Endothelial cell of umbilical vein (primary cell): ENCODE results near the gene IGSF6. TPM values are rescaled to one million over a fixed set of nuclear protein-coding genes. Genes with fewer than 3 reads are reported as not detected.

Experiments used
- BruUV-seq: library from RNA; stranded (reverse); fragments of 400-500 nt; replicated peaks from 2 replicates; lab custom pipeline; 2021; lab: Mats Ljungman, UMichigan
- CTCF ChIA-PET: fragments of 300-600, 350-600 bp; sonication (Branson Sonifier 250); formaldehyde crosslinking; loops from one replicate; lab custom pipeline; 2021; ENCODE audit warnings: antibody characterized with exemption, inconsistent platforms; lab: Charles Lee
- POLR2A ChIA-PET: fragments of 300-600, 350-600 bp; sonication (Branson Sonifier 250); formaldehyde crosslinking; loops from one replicate; lab custom pipeline; 2021; ENCODE audit warnings: antibody characterized with exemption, inconsistent platforms; lab: Charles Lee
- DNase-seq: peaks from one replicate; pipeline ENCODE4 v3.0.0-alpha.2; 2011; ENCODE audit warnings: low read depth, low spot score
- FAIRE-seq: peaks from 2 replicates; lab custom pipeline; 2011; peaks lifted over from hg19 to GRCh38; lab: Jason Lieb, UNC
- H2AFZ ChIP-seq: 2 replicates; pipeline ENCODE4 v1.6.0; 2012; ENCODE audit warnings: low read depth, low read length, control low read depth, inconsistent platforms
- H3K27ac ChIP-seq: 2 replicates; pipeline ENCODE4 v1.5.1; 2011; ENCODE audit warnings: low read depth, mild to moderate bottlenecking, control low read depth, low read length, moderate library complexity; ENCODE audit not compliant: insufficient read depth
- H3K27me3 ChIP-seq, 2 experiments: 2 replicates each; pipeline versions ENCODE4 v1.6.0 to v1.6.1; 2011; ENCODE audit warnings: low read length in 2 of 2, mixed read lengths in 1 of 2; ENCODE audit not compliant: control insufficient read depth in 2 of 2, insufficient read depth in 2 of 2
- H3K36me3 ChIP-seq, 2 experiments: 2 replicates in 1 of 2; 3 replicates in 1 of 2; pipeline ENCODE4 v1.5.1; 2011; ENCODE audit warnings: low read length in 2 of 2, mild to moderate bottlenecking in 1 of 2, moderate library complexity in 1 of 2; ENCODE audit not compliant: control insufficient read depth in 2 of 2, insufficient read depth in 2 of 2; ENCODE audit errors: extremely low read depth in 1 of 2
- H3K4me1 ChIP-seq: 3 replicates; pipeline ENCODE4 v1.5.1; 2011; ENCODE audit warnings: mild to moderate bottlenecking, low read length; ENCODE audit not compliant: control insufficient read depth, insufficient read depth; ENCODE audit errors: extremely low read depth
- H3K4me2 ChIP-seq: 2 replicates; pipeline ENCODE4 v1.6.1; 2011; ENCODE audit warnings: low read length, control low read depth, mixed read lengths; ENCODE audit not compliant: insufficient read depth
- H3K4me3 ChIP-seq, 3 experiments: fragments of 200-600 bp in 1 of 3; sonication (generic), shearing (Covaris generic) in 1 of 3; replicated peaks in 1 of 3; 2 replicates each; pipeline ENCODE4 v1.5.1; 2011 to 2016; ENCODE audit warnings: control low read depth in 3 of 3, low read length in 3 of 3, mild to moderate bottlenecking in 2 of 3, inconsistent platforms in 1 of 3, low read depth in 1 of 3, moderate library complexity in 1 of 3; ENCODE audit not compliant: insufficient read depth in 1 of 3
- H3K79me2 ChIP-seq: 2 replicates; pipeline ENCODE4 v1.6.0; 2012; ENCODE audit warnings: low read length, inconsistent platforms; ENCODE audit not compliant: control insufficient read depth, insufficient read depth
- H3K9ac ChIP-seq: replicated peaks from 2 replicates; pipeline ENCODE3; 2011; ENCODE audit warnings: low read length, control low read depth; ENCODE audit not compliant: insufficient read depth; ENCODE audit errors: extremely low read depth
- H3K9me1 ChIP-seq: replicated peaks from 3 replicates; pipeline ENCODE4 v1.6.0; 2011; ENCODE audit warnings: mild to moderate bottlenecking, low read length; ENCODE audit not compliant: control insufficient read depth, insufficient read depth; ENCODE audit errors: extremely low read depth
- H3K9me3 ChIP-seq: replicated peaks from 2 replicates; pipeline ENCODE4 v1.5.1; 2012; ENCODE audit warnings: low read length, inconsistent platforms; ENCODE audit not compliant: control insufficient read depth, insufficient read depth
- H4K20me1 ChIP-seq: replicated peaks from 2 replicates; pipeline ENCODE3; 2011; ENCODE audit warnings: mild to moderate bottlenecking, low read length; ENCODE audit not compliant: control insufficient read depth, insufficient read depth; ENCODE audit errors: extremely low read depth
- EZH2 ChIP-seq: IDR thresholded peaks from 2 replicates; pipeline ENCODE4 v1.6.1; 2012; ENCODE audit warnings: borderline replicate concordance, low read depth, mild to moderate bottlenecking, moderate library complexity, low read length, inconsistent platforms; ENCODE audit not compliant: severe bottlenecking
- GATA2 ChIP-seq: IDR thresholded peaks from 2 replicates; pipeline ENCODE4 v1.7.0; 2011; ENCODE audit warnings: low read depth, mild to moderate bottlenecking, moderate library complexity, mixed read lengths, low read length; ENCODE audit not compliant: insufficient read length, insufficient read depth
- MAX ChIP-seq: IDR thresholded peaks from 2 replicates; pipeline ENCODE4 v1.6.1; 2011; ENCODE audit not compliant: insufficient read depth, insufficient read length
- MYC ChIP-seq: IDR thresholded peaks from one replicate; pipeline ENCODE4 v1.6.1; 2011; ENCODE audit warnings: mild to moderate bottlenecking, low read depth, low read length
- POLR2A ChIP-seq: IDR thresholded peaks from 2 replicates; pipeline ENCODE4 v1.6.1; 2012; ENCODE audit warnings: low read depth, mild to moderate bottlenecking, control low read depth, low read length
- dilution Hi-C: fragments of 300-500 bp; cut with MboI; formaldehyde crosslinking; loops from one replicate; pipeline ENCODE4 v1.15.0; 2019; ENCODE audit warnings: low sequenced_read_pairs; ENCODE audit not compliant: extremely low pct_ligation_motif_present
- intact Hi-C: fragments of 100-400 bp; cut with micrococcal nuclease; formaldehyde crosslinking; loops from one replicate; pipeline ENCODE4 v1.10.0; 2022
- polyA plus RNA-seq, 4 experiments: library from polyadenylated mRNA; depleted of rRNA in 3 of 4; stranded (reverse) in 3 of 4; unstranded in 1 of 4; fragments of >200 nt; gene quantifications; 2 replicates each; pipeline versions ENCODE4 v1.2.1 to v1.2.3, GENCODE V29; 2011 to 2012; ENCODE audit warnings: missing spikeins in 1 of 4
- total RNA-seq: library from RNA; stranded (reverse); gene quantifications from 2 replicates; pipeline ENCODE4 v1.2.3, GENCODE V29; 2021
- TF ChIP-seq, protein P1 (sequence below), 2 donors: IDR thresholded peaks; 1 replicate in 1 of 2; 2 replicates in 1 of 2; pipeline ENCODE4 v1.5.1; 2011; ENCODE audit warnings: low read length in 2 of 2, mild to moderate bottlenecking in 2 of 2, moderate library complexity in 2 of 2, control low read depth in 1 of 2, inconsistent platforms in 1 of 2, low read depth in 1 of 2; ENCODE audit not compliant: insufficient read depth in 1 of 2; ENCODE audit errors: extremely low read depth in 1 of 2

IGSF6 gene
- total and polyA plus RNA-seq, 2 donors (not counting 3 experiments of a cell fraction or from before 2014, with no cell fraction given): not detected

GRCh38 chr16:21619765-21620425, 32.5 kb downstream of the IGSF6 start:
- no peak for TF ChIP-seq MYC
- TF ChIP-seq, protein P1, sequence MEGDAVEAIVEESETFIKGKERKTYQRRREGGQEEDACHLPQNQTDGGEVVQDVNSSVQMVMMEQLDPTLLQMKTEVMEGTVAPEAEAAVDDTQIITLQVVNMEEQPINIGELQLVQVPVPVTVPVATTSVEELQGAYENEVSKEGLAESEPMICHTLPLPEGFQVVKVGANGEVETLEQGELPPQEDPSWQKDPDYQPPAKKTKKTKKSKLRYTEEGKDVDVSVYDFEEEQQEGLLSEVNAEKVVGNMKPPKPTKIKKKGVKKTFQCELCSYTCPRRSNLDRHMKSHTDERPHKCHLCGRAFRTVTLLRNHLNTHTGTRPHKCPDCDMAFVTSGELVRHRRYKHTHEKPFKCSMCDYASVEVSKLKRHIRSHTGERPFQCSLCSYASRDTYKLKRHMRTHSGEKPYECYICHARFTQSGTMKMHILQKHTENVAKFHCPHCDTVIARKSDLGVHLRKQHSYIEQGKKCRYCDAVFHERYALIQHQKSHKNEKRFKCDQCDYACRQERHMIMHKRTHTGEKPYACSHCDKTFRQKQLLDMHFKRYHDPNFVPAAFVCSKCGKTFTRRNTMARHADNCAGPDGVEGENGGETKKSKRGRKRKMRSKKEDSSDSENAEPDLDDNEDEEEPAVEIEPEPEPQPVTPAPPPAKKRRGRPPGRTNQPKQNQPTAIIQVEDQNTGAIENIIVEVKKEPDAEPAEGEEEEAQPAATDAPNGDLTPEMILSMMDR (IDR thresholded peaks at IDR 0.05; ENCODE audit: extremely low read depth in 1 of 2, insufficient read depth in 1 of 2, low read depth in 1 of 2, low read length in 2 of 2): no peak
- no peak for TF ChIP-seq GATA2
- TF ChIP-seq POLR2A: no peak
- no peak for TF ChIP-seq EZH2
- no peak overlapping the region for H3K9ac ChIP-seq
- H3K36me3 ChIP-seq: peaks cover under 1 to 6% of the 10 kb centered on the region in 2 experiments
- ChIA-PET CTCF (interaction anchor here (0.8 to 1.9 kb wide), 4 partner anchors 18 to 67 kb away, joined by 3 to 7 read pairs (median 4); partner anchors contain the start of gene IGSF6), POLR2A (no interaction called here)
- H3K27me3 ChIP-seq: no peaks in the 10 kb centered on the region
- no peak overlapping the region for H3K27ac ChIP-seq
- intact Hi-C loops: loop anchor here (10.0 kb wide), 1 partner anchor 1445 kb away; no protein-coding TSS in a partner anchor
- no peaks in the 10 kb centered on the region for H3K9me1 ChIP-seq
- H3K4me2 ChIP-seq: no peak overlapping the region
- no peaks in the 10 kb centered on the region for H3K4me1 ChIP-seq
- H3K79me2 ChIP-seq: peaks cover 24% of the 10 kb centered on the region
- DNase-seq (no peak), FAIRE-seq (no peak)
- dilution Hi-C loops: no loop called here
- BruUV-seq: no TSS peak
- H3K9me3 ChIP-seq: no peaks in the 10 kb centered on the region
- H4K20me1 ChIP-seq: no peaks in the 10 kb centered on the region
- H3K4me3 ChIP-seq: no peak overlapping the region
- H2AFZ ChIP-seq: no peak overlapping the region

- no TSS peak for BruUV-seq
These were observed 34.1 kb downstream of the IGSF6 start for GRCh38 chr16:21618281-21618680.

More at GRCh38 chr16:21618281-21618680, 34.1 kb downstream of the IGSF6 start:
- peaks cover 0 to 3% of the 10 kb centered on the region in 2 experiments for H3K36me3 ChIP-seq
- FAIRE-seq (no peak), DNase-seq (no peak)
- no peaks in the 10 kb centered on the region for H3K9me1 ChIP-seq
- H2AFZ ChIP-seq: no peak overlapping the region
- intact Hi-C loops (no loop called here), dilution Hi-C loops (no loop called here)
- TF ChIP-seq MAX: no peak
- no peak for TF ChIP-seq POLR2A
- no peak overlapping the region for H3K4me2 ChIP-seq
- CTCF ChIA-PET: no interaction called here
- H3K4me3 ChIP-seq: no peak overlapping the region
- no peaks in the 10 kb centered on the region for H4K20me1 ChIP-seq
- H3K9ac ChIP-seq: no peak overlapping the region
- H3K9me3 ChIP-seq: no peaks in the 10 kb centered on the region
- no peak overlapping the region for H3K27ac ChIP-seq
- no peaks in the 10 kb centered on the region for H3K27me3 ChIP-seq
- H3K4me1 ChIP-seq: no peaks in the 10 kb centered on the region
- peaks cover 39% of the 10 kb centered on the region for H3K79me2 ChIP-seq
- POLR2A ChIA-PET: no interaction called here
